Stomach (tissue), 4 donors: ENCODE data around the gene DONSON.

Experiments used
- CTCF ChIP-seq, 7 experiments: fragments of 450-650 bp in 4 of 7; fragments of 200-600 bp in 3 of 7; sonication (generic) in 3 of 7; IDR thresholded peaks; one replicate each; pipeline ENCODE4 v1.5.1; 2016 to 2019; ENCODE audit warnings: antibody characterized with exemption in 7 of 7, control low read depth in 2 of 7, mild to moderate bottlenecking in 1 of 7
- POLR2AphosphoS5 ChIP-seq, 3 donors: sonication (generic); formaldehyde crosslinking; IDR thresholded peaks; one replicate each; pipeline ENCODE4 v1.6.1; 2016; ENCODE audit warnings: antibody characterized with exemption in 3 of 3

GRCh38 chr21:33568448-33568847 lies 20.0 kb downstream of the DONSON start:
- no peak for TF ChIP-seq POLR2AphosphoS5 (IDR thresholded peaks at IDR 0.05)
- no peak for TF ChIP-seq CTCF (IDR thresholded peaks at IDR 0.05)
